H1 (cell line): ENCODE data around the gene DHX58. TPM values are rescaled to one million over a fixed set of nuclear protein-coding genes. Genes with fewer than 3 reads are reported as not detected.

Experiments used
- CTCF ChIA-PET: fragments of 300-600 bp; sonication (Branson Sonifier 250); formaldehyde crosslinking; loops from one replicate; lab custom pipeline; 2021; ENCODE audit not compliant: partially characterized antibody; lab: Charles Lee
- POLR2A ChIA-PET: fragments of 300-600 bp; sonication (Branson Sonifier 250); formaldehyde crosslinking; loops from one replicate; lab custom pipeline; 2021; ENCODE audit warnings: inconsistent platforms; ENCODE audit not compliant: partially characterized antibody; lab: Charles Lee
- DNase-seq, 2 experiments: peaks; one replicate each; pipeline versions ENCODE4 v3.0.0 to v3.0.0-alpha.2; 2010 to 2022; ENCODE audit warnings: low spot score in 2 of 2, low read depth in 1 of 2, mixed read lengths in 1 of 2
- FAIRE-seq: peaks from 2 replicates; lab custom pipeline; 2011; peaks lifted over from hg19 to GRCh38; lab: Jason Lieb, UNC
- H2AFZ ChIP-seq: 2 replicates; pipeline ENCODE4 v1.8.1; 2012; ENCODE audit warnings: low read length, inconsistent platforms
- H2AK5ac ChIP-seq: 2 replicates; pipeline ENCODE4 v1.6.1; 2013; ENCODE audit warnings: low read depth, low read length
- H2BK120ac ChIP-seq: replicated peaks from 2 replicates; pipeline ENCODE3; 2013; ENCODE audit warnings: low read depth, low read length, inconsistent platforms
- H2BK12ac ChIP-seq: 2 replicates; pipeline ENCODE4 v1.6.1; 2013; ENCODE audit warnings: low read depth, low read length
- H2BK15ac ChIP-seq: 2 replicates; pipeline ENCODE4 v1.6.1; 2013; ENCODE audit warnings: low read length
- H2BK20ac ChIP-seq: 2 replicates; pipeline ENCODE4 v1.6.1; 2013; ENCODE audit warnings: low read length
- H2BK5ac ChIP-seq: 2 replicates; pipeline ENCODE4 v1.6.1; 2013; ENCODE audit warnings: low read depth, low read length
- H3K14ac ChIP-seq: 2 replicates; pipeline ENCODE4 v1.6.1; 2013; ENCODE audit warnings: inconsistent platforms; ENCODE audit not compliant: insufficient read length
- H3K18ac ChIP-seq: 2 replicates; pipeline ENCODE4 v1.6.1; 2013; ENCODE audit warnings: low read length; ENCODE audit errors: extremely low read depth
- H3K23ac ChIP-seq: 2 replicates; pipeline ENCODE4 v1.6.1; 2013; ENCODE audit warnings: inconsistent platforms; ENCODE audit not compliant: insufficient read length
- H3K23me2 ChIP-seq: 2 replicates; pipeline ENCODE4 v1.6.1; 2013; ENCODE audit warnings: low read depth, low read length
- H3K27ac ChIP-seq: 2 replicates; pipeline ENCODE4 v1.6.1; 2011; ENCODE audit warnings: low read depth, low read length, inconsistent platforms
- H3K27me3 ChIP-seq, 4 experiments: replicated peaks in 1 of 4; 1 replicate in 1 of 4; 2 replicates in 3 of 4; pipeline versions ENCODE4 v1.6.1 to v1.8.1; 2011 to 2013; ENCODE audit warnings: low read length in 3 of 4, mild to moderate bottlenecking in 3 of 4, inconsistent platforms in 2 of 4, mixed read lengths in 2 of 4, moderate library complexity in 1 of 4; ENCODE audit not compliant: control insufficient read depth in 3 of 4, insufficient read depth in 3 of 4; ENCODE audit errors: extremely low read depth in 1 of 4
- H3K36me3 ChIP-seq, 4 experiments: 2 replicates each; pipeline versions ENCODE4 v1.6.1 to v1.8.1; 2011 to 2013; ENCODE audit warnings: mild to moderate bottlenecking in 4 of 4, low read length in 3 of 4, moderate library complexity in 2 of 4, control low read depth in 1 of 4, inconsistent platforms in 1 of 4; ENCODE audit not compliant: insufficient read depth in 4 of 4, control insufficient read depth in 2 of 4
- H3K4ac ChIP-seq: replicated peaks from 2 replicates; pipeline ENCODE3; 2013; ENCODE audit warnings: low read length, low read depth, mixed read lengths, inconsistent platforms; ENCODE audit not compliant: insufficient read length
- H3K4me1 ChIP-seq, 4 experiments: replicated peaks in 1 of 4; 1 replicate in 1 of 4; 2 replicates in 3 of 4; pipeline versions ENCODE4 v1.6.1 to v1.8.1; 2011 to 2013; ENCODE audit warnings: low read length in 3 of 4, inconsistent platforms in 2 of 4, mixed read lengths in 1 of 4; ENCODE audit not compliant: insufficient read depth in 4 of 4, control insufficient read depth in 3 of 4
- H3K4me2 ChIP-seq, 2 experiments: 2 replicates each; pipeline versions ENCODE4 v1.6.1 to v1.8.1; 2011 to 2013; ENCODE audit warnings: low read depth in 2 of 2, low read length in 2 of 2, control low read depth in 1 of 2, inconsistent platforms in 1 of 2, mild to moderate bottlenecking in 1 of 2; ENCODE audit not compliant: insufficient read depth in 1 of 2
- H3K4me3 ChIP-seq, 4 experiments: fragments of 200-600, 300-600 bp in 1 of 4; sonication (generic), shearing (Covaris generic), sonication (Bioruptor Twin) in 1 of 4; 2 replicates each; pipeline versions ENCODE4 v1.5.1 to v1.8.1; 2011 to 2016; ENCODE audit warnings: low read length in 4 of 4, low read depth in 3 of 4, control low read depth in 2 of 4, inconsistent platforms in 2 of 4, mild to moderate bottlenecking in 2 of 4, mixed read lengths in 1 of 4, moderate library complexity in 1 of 4; ENCODE audit not compliant: insufficient read depth in 2 of 4; ENCODE audit errors: extremely low read depth in 1 of 4
- H3K56ac ChIP-seq: replicated peaks from 2 replicates; pipeline ENCODE3; 2013; ENCODE audit warnings: low read depth, mild to moderate bottlenecking, mixed read lengths, low read length, inconsistent platforms; ENCODE audit not compliant: insufficient read length
- H3K79me1 ChIP-seq: 2 replicates; pipeline ENCODE4 v1.6.1; 2013; ENCODE audit warnings: low read depth, low read length, control low read depth
- H3K79me2 ChIP-seq, 2 experiments: 2 replicates each; pipeline versions ENCODE4 v1.6.1 to v1.8.1; 2012 to 2013; ENCODE audit warnings: low read length in 2 of 2, mild to moderate bottlenecking in 2 of 2, inconsistent platforms in 1 of 2; ENCODE audit not compliant: insufficient read depth in 2 of 2, control insufficient read depth in 1 of 2
- H3K9ac ChIP-seq, 4 experiments: replicated peaks in 1 of 4; 1 replicate in 1 of 4; 2 replicates in 3 of 4; pipeline versions ENCODE4 v1.6.1 to v1.8.1; 2011 to 2013; ENCODE audit warnings: low read depth in 3 of 4, low read length in 3 of 4, control low read depth in 2 of 4, mild to moderate bottlenecking in 2 of 4, moderate library complexity in 2 of 4, inconsistent platforms in 1 of 4; ENCODE audit errors: extremely low read depth in 1 of 4
- H3K9me3 ChIP-seq, 2 experiments: 2 replicates each; pipeline versions ENCODE4 v1.6.1 to v1.8.1; 2012 to 2013; ENCODE audit warnings: mild to moderate bottlenecking in 2 of 2, moderate library complexity in 2 of 2, control low read depth in 1 of 2, inconsistent platforms in 1 of 2, low read depth in 1 of 2, low read length in 1 of 2, mixed read lengths in 1 of 2; ENCODE audit not compliant: insufficient read depth in 2 of 2
- H4K20me1 ChIP-seq, 2 experiments: replicated peaks in 1 of 2; 2 replicates each; pipeline versions ENCODE3 to v1.8.1; 2011 to 2013; ENCODE audit warnings: inconsistent platforms in 2 of 2, low read length in 2 of 2, mild to moderate bottlenecking in 1 of 2; ENCODE audit not compliant: insufficient read depth in 2 of 2, control insufficient read depth in 1 of 2
- H4K5ac ChIP-seq: 2 replicates; pipeline ENCODE4 v1.6.1; 2013; ENCODE audit warnings: low read length, low read depth, mixed read lengths, inconsistent platforms; ENCODE audit not compliant: insufficient read length
- H4K8ac ChIP-seq: 2 replicates; pipeline ENCODE4 v1.8.0; 2013; ENCODE audit warnings: mild to moderate bottlenecking, moderate library complexity, low read length, inconsistent platforms; ENCODE audit not compliant: insufficient read depth; ENCODE audit errors: extremely low read depth
- H4K91ac ChIP-seq: replicated peaks from 2 replicates; pipeline ENCODE3; 2013; ENCODE audit warnings: low read length, mixed read lengths, inconsistent platforms; ENCODE audit not compliant: insufficient read length
- ASH2L ChIP-seq: fragments of 200-600, 300-600 bp; sonication (generic); IDR thresholded peaks from one replicate; pipeline ENCODE4 v1.7.1; 2017; ENCODE audit warnings: low read length
- SP4 ChIP-seq: IDR thresholded peaks from 2 replicates; pipeline ENCODE4 v1.6.1; 2012; ENCODE audit warnings: low read length, inconsistent platforms
- WGBS, 2 experiments: shearing (Covaris generic) in 1 of 2; methylation state at CpG; one replicate each; pipeline versions ENCODE4 v1.1.6 to v1.1.7; 2013 to 2015; ENCODE audit warnings: low lambda C conversion rate in 2 of 2, mixed read lengths in 2 of 2, inconsistent platforms in 1 of 2, low coverage in 1 of 2, missing lambda C conversion rate in 1 of 2; ENCODE audit not compliant: insufficient replicate concordance in 2 of 2, insufficient coverage in 1 of 2, insufficient read length in 1 of 2; ENCODE audit errors: extremely low coverage in 1 of 2, missing lambda C conversion rate in 1 of 2; 5-methylcytosine and 5-hydroxymethylcytosine counted together
- polyA plus RNA-seq, 7 experiments: library from polyadenylated mRNA; depleted of rRNA in 3 of 7; stranded (reverse) in 5 of 7; unstranded in 2 of 7; fragments of >200 nt in 5 of 7; fragments of 200-250 nt in 2 of 7; gene quantifications; 1 replicate in 5 of 7; 2 replicates in 1 of 7; 4 replicates in 1 of 7; pipeline versions ENCODE4 v1.2.1 to v1.2.3, GENCODE V29; 2011 to 2013; ENCODE audit warnings: missing spikeins in 2 of 7, mixed read lengths in 2 of 7
- total RNA-seq: library from RNA; stranded (reverse); fragmentation: NEBNext Ultra II Directional; extraction: Animal tissue kit (Norgen Biotek cat#: 25700); gene quantifications from 2 replicates; pipeline ENCODE4 v1.2.1, GENCODE V29; 2021

Gene DHX58
- total and polyA plus RNA-seq, 2 of the 8 experiments (the other 6 are each of a cell fraction or from before 2014, with no cell fraction given): 5.6 to 9.9 TPM

DNA sequence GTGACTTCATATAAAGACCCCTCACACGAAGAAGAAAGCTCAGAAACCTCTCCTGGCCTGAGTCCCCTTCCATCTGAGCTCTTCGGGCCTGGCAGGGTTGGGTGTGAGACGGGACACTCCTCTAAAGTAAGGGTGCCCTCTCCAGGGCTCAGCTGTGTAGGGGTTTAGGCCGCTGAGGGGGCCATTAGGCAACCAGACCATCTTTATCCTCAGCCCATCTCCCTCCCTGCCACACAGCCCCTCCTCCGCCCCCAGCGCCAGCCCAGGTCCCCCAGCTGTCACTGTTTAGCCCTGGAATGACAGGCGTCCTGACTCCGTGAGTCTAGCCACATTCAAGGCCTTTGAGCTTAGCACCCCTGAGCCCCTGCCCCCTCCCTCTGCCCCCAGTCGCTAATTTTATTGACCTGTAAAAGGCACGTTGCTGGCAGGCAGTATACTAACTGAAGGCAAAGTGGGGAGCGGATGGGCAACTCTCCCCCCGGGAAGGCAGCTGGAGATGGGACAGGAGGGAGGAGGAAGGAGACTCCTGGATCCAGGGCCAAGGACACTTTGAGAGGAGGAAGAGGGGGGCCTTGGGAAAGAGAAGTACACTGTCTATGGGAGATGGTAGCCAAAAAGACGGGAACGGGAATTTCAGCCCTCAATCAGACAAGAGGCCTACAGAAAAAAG lies 13.6 kb downstream of the DHX58 start:
- CTCF ChIA-PET: interaction anchor here (0.7 to 39.4 kb wide), 11 partner anchors 12 to 139 kb away, joined by 3 to 1084 read pairs (median 5); partner anchors contain the start of genes DHX58, DNAJC7, HSPB9 and KAT2A
- H2BK120ac ChIP-seq: no peak overlapping the region
- H3K56ac ChIP-seq: no peak overlapping the region
- H3K23me2 ChIP-seq: peaks cover 6% of the 10 kb centered on the region; the same call in 1 of the 2 replicates
- no peak overlapping the region for H2AFZ ChIP-seq
- no peaks in the 10 kb centered on the region; the same call in 1 of the 2 replicates for H3K79me1 ChIP-seq
- H3K18ac ChIP-seq: no peak overlapping the region
- no peak overlapping the region for H2BK5ac ChIP-seq
- WGBS, 2 experiments: 40% methylated on average over 11 of the region's 14 CpGs; no CpG with 5 or more reads in 1 of the 2 experiments
- no peak overlapping the region for H3K14ac ChIP-seq
- no peak overlapping the region for H3K9ac ChIP-seq
- H2BK15ac ChIP-seq: no peak overlapping the region
- peak overlapping the region in 1 of 4 experiments; percentile 62; a peak in 2 of 8 replicates for H3K4me3 ChIP-seq
- H4K91ac ChIP-seq: no peak overlapping the region
- no peak overlapping the region for H3K23ac ChIP-seq
- TF ChIP-seq ASH2L (peak; percentile 9), SP4 (no peak)
- H2BK20ac ChIP-seq: no peak overlapping the region
- no peak overlapping the region for H4K8ac ChIP-seq
- no peak overlapping the region for H2BK12ac ChIP-seq
- POLR2A ChIA-PET: interaction anchor here (0.9 to 1.8 kb wide), 8 partner anchors 28 to 87 kb away, joined by 3 to 8 read pairs (median 4); partner anchors contain the start of gene DNAJC7
- FAIRE-seq (no peak), DNase-seq (peak in 1 of 2 experiments; percentile 62)
- H4K20me1 ChIP-seq: no peaks in the 10 kb centered on the region
- H3K27ac ChIP-seq: no peak overlapping the region
- no peaks in the 10 kb centered on the region for H3K36me3 ChIP-seq
- H3K27me3 ChIP-seq: peaks cover 4 to 22% (median 18%) of the 10 kb centered on the region in 4 experiments
- H3K4ac ChIP-seq: no peak overlapping the region
- H4K5ac ChIP-seq: no peak overlapping the region
- no peaks in the 10 kb centered on the region for H3K9me3 ChIP-seq
- peaks cover 0 to 14% (median 9%) of the 10 kb centered on the region in 4 experiments; a peak in 6 of 7 replicates for H3K4me1 ChIP-seq
- H2AK5ac ChIP-seq: no peak overlapping the region
- H3K4me2 ChIP-seq: peak overlapping the region; percentile 76 to 85
- H3K79me2 ChIP-seq: no peaks in the 10 kb centered on the region
